Heart right ventricle (tissue), 16 donors: Measurements from ENCODE around the gene TYRP1. TPM values are rescaled to one million over a fixed set of nuclear protein-coding genes. Genes with fewer than 3 reads are reported as not detected.
A peak's percentile ranks its signal among the peaks of the same experiment; 100 is the strongest.

Source experiments
- ATAC-seq, 8 donors: fragments of 200-7000 bp; cut with Tn5 transposase; one replicate each; pipeline ENCODE4 v1.9.1; 2020; ENCODE audit warnings: mild to moderate bottlenecking in 8 of 8, moderate library complexity in 8 of 8, moderate number of reproducible peaks in 1 of 8
- DNase-seq, 2 donors: peaks; one replicate each; pipeline ENCODE4 v3.0.0-alpha.2; 2020
- H3K27ac ChIP-seq, 10 donors: fragments of 200-600 bp; sonication (generic) in 2 of 10; one replicate each; pipeline versions ENCODE4 v1.5.0 to v1.8.0; 2020 to 2022; ENCODE audit warnings: mild to moderate bottlenecking in 3 of 10
- H3K27me3 ChIP-seq, 7 donors: fragments of 200-600 bp; one replicate each; pipeline ENCODE4 v1.8.0; 2021 to 2022; ENCODE audit warnings: mild to moderate bottlenecking in 2 of 7
- H3K36me3 ChIP-seq, 9 donors: fragments of 200-600 bp; sonication (generic) in 1 of 9; one replicate each; pipeline versions ENCODE4 v1.5.0 to v1.8.0; 2020 to 2022; ENCODE audit warnings: mild to moderate bottlenecking in 2 of 9
- H3K4me1 ChIP-seq, 9 donors: fragments of 200-600 bp; sonication (generic) in 1 of 9; one replicate each; pipeline versions ENCODE4 v1.5.0 to v1.8.0; 2020 to 2022; ENCODE audit warnings: mild to moderate bottlenecking in 4 of 9
- H3K4me3 ChIP-seq, 10 donors: fragments of 200-600 bp; sonication (generic) in 2 of 10; one replicate each; pipeline versions ENCODE4 v1.5.0 to v1.8.0; 2020 to 2022; ENCODE audit warnings: mild to moderate bottlenecking in 7 of 10, moderate library complexity in 2 of 10
- H3K9me3 ChIP-seq, 11 donors: fragments of 200-600 bp in 10 of 11; sonication (generic) in 2 of 11; one replicate each; pipeline versions ENCODE4 v1.5.0 to v1.8.0; 2013 to 2022; ENCODE audit warnings: mild to moderate bottlenecking in 2 of 11, control low read depth in 1 of 11, moderate library complexity in 1 of 11
- CTCF ChIP-seq, 9 donors: fragments of 200-600 bp; sonication (generic) in 2 of 9; IDR thresholded peaks; one replicate each; pipeline versions ENCODE4 v1.5.0 to v1.8.0; 2021 to 2022; ENCODE audit warnings: antibody characterized with exemption in 9 of 9, mild to moderate bottlenecking in 5 of 9, moderate library complexity in 1 of 9
- WGBS, 2 donors: extraction: QIAGEN DNeasy Blood & Tissue Kit; methylation state at CpG; one replicate each; pipeline ENCODE4 v1.1.7; 2013; ENCODE audit warnings: inconsistent platforms in 1 of 2; 5-methylcytosine and 5-hydroxymethylcytosine counted together
- intact Hi-C, 10 donors: fragments of 100-400 bp; cut with DNase I; formaldehyde crosslinking; loops; one replicate each; pipeline versions ENCODE4 v1.11.1 to v1.14.2; 2022
- polyA plus RNA-seq, 2 donors: library from polyadenylated mRNA; stranded (reverse); fragments of 200-250 nt; gene quantifications; one replicate each; pipeline ENCODE4 v1.2.3, GENCODE V29; 2013
- total RNA-seq, 10 donors: library from RNA; stranded (reverse); fragmentation: NEBNext Ultra II Directional in 3 of 10; extraction: Animal tissue kit (Norgen Biotek cat#: 25700) in 3 of 10; gene quantifications; one replicate each; pipeline versions ENCODE4 v1.2.1 to v1.2.4, GENCODE V29; 2021 to 2023
- donor health status: Arrhythmogenic right ventricular cardiomyopathy.
- donor health status: ischemic (EF 13 %, LVEDD 7.1; RV severe dilation, severe dysfunction).
- donor health status: healthy with polysubstance abuse.
- donor health status: DM: no; HTN: yes; CAD: no.
- donor health status: DM: no; HTN: no; CAD: no.
- donor health status: ischemic (EF 25% LVEDD 6.9; RV normal size, moderate dysfunction).
- donor health status: ischemic (EF 25% LVEDD 5.7; RV mildly dilated, moderate dysfunction).
- donor health status: healthy.
- donor health status: DM: yes; HTN: yes; CAD: no.
- donor health status: Ischemic cardiomyopathy.
- donor health status: ischemic (EF 35%, LVEDD 5.7; RV mildly dilated, moderate dysfunction).
- donor health status: nonischemic (EF 11% LVEDD 7.7; RV severe dilation, severe dysfunction).
- donor health status: DM: yes; HTN: yes; CAD: no.
- donor health status: PGD.
- donor health status: ischemic (EF 29% LVEDD 5.4; RV normal size, mild dysfunction).
- donor health status: nonischemic (EF 23%, LVEDD 6.1; RV moderate dilation, normal function).

TYRP1 gene
- total and polyA plus RNA-seq, 12 donors, result 7.2 to 138 (median 66.8) TPM

- H3K27ac ChIP-seq, result peak overlapping the region in 2 of 10 donors; percentile 45 to 49
- ATAC-seq (peak in 6 of 8 donors; percentile 61 to 88 (median 80)), DNase-seq (no peak)
- H3K9me3 ChIP-seq, result peaks cover 0 to 14% (median 4%) of the 10 kb centered on the region in 11 donors
- intact Hi-C loops, result loop anchor here in 1 of 10 donors (10.0 kb wide), 1 partner anchor 89 kb away; no protein-coding TSS in a partner anchor
- no peak for TF ChIP-seq CTCF (IDR thresholded peaks at IDR 0.05)
- no peaks in the 10 kb centered on the region for H3K4me1 ChIP-seq
- no peaks in the 10 kb centered on the region for H3K27me3 ChIP-seq
- WGBS, 2 donors, result 46 to 61% methylated on average over 3 of the region's 3 CpGs
- no peaks in the 10 kb centered on the region for H3K36me3 ChIP-seq
- H3K4me3 ChIP-seq, result no peak overlapping the region
Measured at GRCh38 chr9:12735665-12736064, 42.5 kb downstream of the TYRP1 start.

- Histone ChIP-seq H3K27me3 (no peaks in the 10 kb centered on the region), H3K9me3 (peaks cover 0 to 18% (median 4%) of the 10 kb centered on the region in 11 donors), H3K36me3 (no peaks in the 10 kb centered on the region), H3K27ac (no peak overlapping the region), H3K4me1 (no peaks in the 10 kb centered on the region), H3K4me3 (no peak overlapping the region)
- WGBS, 2 donors, result 0% methylated on average over 1 of the region's 1 CpG
- no peak for ATAC-seq
- no peak for TF ChIP-seq CTCF (IDR thresholded peaks at IDR 0.05)
- intact Hi-C loops, result loop anchor here in 1 of 10 donors (10.0 kb wide), 1 partner anchor 87 kb away; no protein-coding TSS in a partner anchor
- DNase-seq, result no peak
Measured at GRCh38 chr9:12737871-12738270, 44.7 kb downstream of the TYRP1 start.

GRCh38 chr9:12739014-12739652, 45.9 kb downstream of the TYRP1 start:
- H3K36me3 ChIP-seq, result no peaks in the 10 kb centered on the region

GRCh38 chr9:12740845-12741244, 47.7 kb downstream of the TYRP1 start:
- Histone ChIP-seq H3K9me3 (peaks cover 0 to 10% (median 0%) of the 10 kb centered on the region in 11 donors), H3K27ac (no peak overlapping the region), H3K4me1 (no peaks in the 10 kb centered on the region), H3K36me3 (no peaks in the 10 kb centered on the region), H3K27me3 (no peaks in the 10 kb centered on the region), H3K4me3 (no peak overlapping the region)
- no peak for TF ChIP-seq CTCF (IDR thresholded peaks at IDR 0.05)
- no peak for DNase-seq
- no peak for ATAC-seq
- intact Hi-C loops, result no loop called here
- 79% methylated on average over 2 of the region's 2 CpGs for WGBS, 2 donors

More at GRCh38 chr9:12739014-12739652, 45.9 kb downstream of the TYRP1 start:
- intact Hi-C loops, result loop anchor here in 1 of 10 donors (10.0 kb wide), 1 partner anchor 86 kb away; no protein-coding TSS in a partner anchor
- Histone ChIP-seq H3K27me3 (no peaks in the 10 kb centered on the region), H3K9me3 (peaks cover 0 to 18% (median 4%) of the 10 kb centered on the region in 11 donors), H3K4me3 (no peak overlapping the region), H3K4me1 (no peaks in the 10 kb centered on the region), H3K27ac (no peak overlapping the region)
- TF ChIP-seq CTCF (IDR thresholded peaks at IDR 0.05), result no peak
- DNase-seq (no peak), ATAC-seq (no peak)
